Esophagus (tissue), 2 donors: Measurements from ENCODE around the gene SLC39A10. TPM values are rescaled to one million over a fixed set of nuclear protein-coding genes. Genes with fewer than 3 reads are reported as not detected.
"Not testable (repeated sequence)": the region's sequence is repeated elsewhere in the genome, so short reads cannot be mapped to it uniquely, and the experiment has no call there.

ENCODE experiments used
- H3K27ac ChIP-seq, 2 donors: one replicate each; pipeline ENCODE4 v1.5.1; 2013; ENCODE audit warnings: low read depth in 2 of 2, mild to moderate bottlenecking in 2 of 2, inconsistent platforms in 1 of 2, low read length in 1 of 2, moderate library complexity in 1 of 2
- H3K27me3 ChIP-seq, 2 donors: one replicate each; pipeline ENCODE4 v1.6.1; 2013; ENCODE audit warnings: low read length in 2 of 2, control low read depth in 1 of 2, mild to moderate bottlenecking in 1 of 2; ENCODE audit not compliant: insufficient read depth in 2 of 2, control insufficient read depth in 1 of 2
- H3K36me3 ChIP-seq, 2 donors: one replicate each; pipeline ENCODE4 v1.6.1; 2013; ENCODE audit warnings: low read length in 1 of 2; ENCODE audit not compliant: control insufficient read depth in 2 of 2, insufficient read depth in 2 of 2
- H3K4me1 ChIP-seq, 2 donors: one replicate each; pipeline ENCODE4 v1.6.1; 2013; ENCODE audit warnings: low read length in 1 of 2; ENCODE audit not compliant: control insufficient read depth in 2 of 2, insufficient read depth in 2 of 2
- H3K4me3 ChIP-seq, 2 donors: one replicate each; pipeline ENCODE4 v1.5.1; 2013; ENCODE audit warnings: low read length in 2 of 2, mild to moderate bottlenecking in 2 of 2, low read depth in 1 of 2, moderate library complexity in 1 of 2
- H3K9me3 ChIP-seq, 2 donors: one replicate each; pipeline ENCODE4 v1.6.1; 2013; ENCODE audit warnings: mild to moderate bottlenecking in 2 of 2, low read depth in 1 of 2, low read length in 1 of 2, moderate library complexity in 1 of 2; ENCODE audit not compliant: control insufficient read depth in 2 of 2, insufficient read depth in 1 of 2
- WGBS, 2 donors: extraction: QIAGEN DNeasy Blood & Tissue Kit; methylation state at CpG; one replicate each; pipeline ENCODE4 v1.1.7; 2013; 5-methylcytosine and 5-hydroxymethylcytosine counted together
- polyA plus RNA-seq, 2 donors: library from polyadenylated mRNA; stranded (reverse); fragments of 200-250 nt; gene quantifications; one replicate each; pipeline ENCODE4 v1.2.3, GENCODE V29; 2013
- donor health status: healthy with polysubstance abuse.
- donor health status: Bipolar disorder and iron deficiency.

SLC39A10 gene
- polyA plus RNA-seq, 2 donors: 1.8 to 2.1 TPM

- 0 to 1% methylated on average over 64 to 66 of the region's 66 CpGs for WGBS, 2 donors
- H3K4me3 ChIP-seq: peak overlapping the region; percentile 84 to 91
- no peaks in the 10 kb centered on the region for H3K36me3 ChIP-seq
- H3K4me1 ChIP-seq: no peaks in the 10 kb centered on the region
- H3K9me3 ChIP-seq: no peaks in the 10 kb centered on the region
- no peaks in the 10 kb centered on the region for H3K27me3 ChIP-seq
- peak overlapping the region; percentile 96 to 97 for H3K27ac ChIP-seq
These were observed 861 bp downstream of the SLC39A10 start for GRCh38 chr2:195657634-195658540.

GRCh38 chr2:195658541-195658890 lies 1.5 kb downstream of the SLC39A10 start:
- Histone ChIP-seq H3K4me3 (peak overlapping the region in 1 of 2 donors; percentile 91), H3K27me3 (no peaks in the 10 kb centered on the region), H3K27ac (no peak overlapping the region), H3K36me3 (no peaks in the 10 kb centered on the region), H3K4me1 (no peaks in the 10 kb centered on the region), H3K9me3 (no peaks in the 10 kb centered on the region)
- 0 to 3% methylated on average over 1 of the region's 1 CpG for WGBS, 2 donors

- Histone ChIP-seq H3K36me3 (no peaks in the 10 kb centered on the region), H3K4me3 (peak overlapping the region in 1 of 2 donors; percentile 11), H3K4me1 (no peaks in the 10 kb centered on the region), H3K27ac (no peak overlapping the region), H3K9me3 (no peaks in the 10 kb centered on the region), H3K27me3 (no peaks in the 10 kb centered on the region)
- 28 to 34% methylated on average over 5 of the region's 5 CpGs for WGBS, 2 donors
These were observed 2.1 kb downstream of the SLC39A10 start for GRCh38 chr2:195659114-195659513.

GRCh38 chr2:195659982-195660890 lies 3.2 kb downstream of the SLC39A10 start:
- H3K36me3 ChIP-seq: no peaks in the 10 kb centered on the region
- WGBS, 2 donors: 28 to 36% methylated on average over 6 of the region's 6 CpGs
- no peak overlapping the region for H3K4me3 ChIP-seq
- H3K27ac ChIP-seq: no peak overlapping the region
- H3K4me1 ChIP-seq: no peaks in the 10 kb centered on the region
- H3K27me3 ChIP-seq: no peaks in the 10 kb centered on the region
- no peaks in the 10 kb centered on the region for H3K9me3 ChIP-seq

GRCh38 chr2:195662138-195662537 lies 5.1 kb downstream of the SLC39A10 start:
- no peaks in the 10 kb centered on the region for H3K36me3 ChIP-seq
- H3K4me3 ChIP-seq: no peak overlapping the region
- no peaks in the 10 kb centered on the region for H3K4me1 ChIP-seq
- 42 to 51% methylated on average over 3 of the region's 3 CpGs for WGBS, 2 donors
- H3K27ac ChIP-seq: no peak overlapping the region
- H3K27me3 ChIP-seq: no peaks in the 10 kb centered on the region
- H3K9me3 ChIP-seq: no peaks in the 10 kb centered on the region

GRCh38 chr2:195663007-195663406 lies 6.0 kb downstream of the SLC39A10 start:
- H3K4me3 ChIP-seq: no peak overlapping the region
- H3K27me3 ChIP-seq: no peaks in the 10 kb centered on the region
- no peaks in the 10 kb centered on the region for H3K9me3 ChIP-seq
- no peaks in the 10 kb centered on the region for H3K4me1 ChIP-seq
- 76 to 83% methylated on average over 3 of the region's 3 CpGs for WGBS, 2 donors
- no peak overlapping the region for H3K27ac ChIP-seq
- H3K36me3 ChIP-seq: no peaks in the 10 kb centered on the region

- H3K4me1 ChIP-seq: no peaks in the 10 kb centered on the region
- H3K36me3 ChIP-seq: no peaks in the 10 kb centered on the region
- H3K27ac ChIP-seq: no peak overlapping the region
- H3K9me3 ChIP-seq: no peaks in the 10 kb centered on the region
- WGBS, 2 donors: 62 to 81% methylated on average over 1 of the region's 1 CpG
- no peaks in the 10 kb centered on the region for H3K27me3 ChIP-seq
- no peak overlapping the region for H3K4me3 ChIP-seq
These were observed 7.5 kb downstream of the SLC39A10 start for GRCh38 chr2:195664528-195664927.

GRCh38 chr2:195665153-195665552 lies 8.1 kb downstream of the SLC39A10 start:
- not testable (repeated sequence) for H3K4me1 ChIP-seq, H3K27ac ChIP-seq, H3K4me3 ChIP-seq, H3K9me3 ChIP-seq, H3K27me3 ChIP-seq, H3K36me3 ChIP-seq
- WGBS, 2 donors: 92% methylated on average over 4 of the region's 4 CpGs

GRCh38 chr2:195666113-195666712 lies 9.2 kb downstream of the SLC39A10 start:
- H3K27ac ChIP-seq: no peak overlapping the region
- H3K4me3 ChIP-seq: no peak overlapping the region
- no peaks in the 10 kb centered on the region for H3K27me3 ChIP-seq
- no peaks in the 10 kb centered on the region for H3K4me1 ChIP-seq
- 70 to 75% methylated on average over 3 of the region's 3 CpGs for WGBS, 2 donors
- H3K9me3 ChIP-seq: no peaks in the 10 kb centered on the region
- H3K36me3 ChIP-seq: no peaks in the 10 kb centered on the region
